CD1c-positive myeloid dendritic cell (primary cell): ENCODE measurements around the gene ARHGAP26.

Source experiments
- DNase-seq: peaks from one replicate; pipeline ENCODE4 v3.0.0-alpha.2; 2016; ENCODE audit errors: extremely low spot score

The ARHGAP26 gene

DNA sequence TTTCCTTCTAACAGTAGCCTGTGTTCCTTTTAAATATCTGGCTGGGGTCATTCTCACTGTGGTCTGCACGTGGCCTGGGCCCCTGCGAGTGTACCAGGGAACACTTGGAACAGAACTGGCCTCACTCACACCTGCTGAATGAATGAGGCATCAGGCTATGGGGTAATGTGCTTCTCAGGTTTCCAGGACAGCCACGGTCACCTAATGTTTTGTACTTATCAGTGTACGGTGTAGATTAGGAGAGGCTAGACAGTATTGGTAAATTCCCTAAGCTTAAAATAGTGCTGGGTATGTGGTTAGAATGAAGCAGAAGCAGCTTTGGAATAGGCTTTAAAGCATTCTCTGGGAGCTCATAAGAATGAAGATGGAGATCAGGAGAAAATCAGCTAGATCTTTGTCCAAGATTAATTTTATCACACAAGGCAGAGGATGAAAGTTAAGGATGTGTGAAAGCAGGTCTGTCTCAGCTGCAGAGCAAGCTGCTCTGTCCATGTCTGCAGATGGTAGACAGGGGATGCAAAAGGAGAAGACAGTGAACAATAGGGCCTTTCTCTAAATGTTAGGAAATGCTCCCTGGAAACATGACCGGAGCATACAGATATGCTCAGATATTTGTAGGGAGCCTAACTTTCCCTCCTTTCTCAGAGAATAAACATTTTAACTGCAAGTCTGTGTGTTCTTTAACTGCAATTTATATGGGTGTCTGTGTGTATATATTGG lies 365.8 kb downstream of the ARHGAP26 start:
- no peak for DNase-seq

GRCh38 chr5:143138839-143139238 lies 368.7 kb downstream of the ARHGAP26 start:
- no peak for DNase-seq

- no peak for DNase-seq
Observed at GRCh38 chr5:143139585-143139984, 369.4 kb downstream of the ARHGAP26 start.

- no peak for DNase-seq
Observed at GRCh38 chr5:143140492-143141203, 370.5 kb downstream of the ARHGAP26 start.

DNA sequence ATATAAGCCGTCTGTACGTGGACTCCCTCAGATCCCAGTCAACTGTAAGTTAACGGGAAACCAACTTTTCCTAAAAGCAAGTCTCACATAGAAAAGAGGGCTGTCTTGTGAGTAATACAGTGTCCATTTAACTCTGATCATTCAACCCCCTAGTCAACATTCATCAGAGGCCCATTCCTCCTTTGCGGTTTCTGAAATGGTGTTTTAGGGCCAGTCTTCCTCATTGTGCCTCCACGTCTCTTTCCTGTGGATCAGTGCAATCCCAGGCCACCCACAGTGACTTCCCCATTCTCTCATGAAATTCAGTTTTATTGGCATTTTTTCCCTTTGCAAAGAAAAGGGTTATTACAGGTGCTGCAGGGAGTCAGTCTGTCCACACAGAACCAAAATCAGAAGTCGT lies 371.5 kb downstream of the ARHGAP26 start:
- peak; percentile 71 for DNase-seq

GRCh38 chr5:143142596-143143435 lies 372.6 kb downstream of the ARHGAP26 start:
- no peak for DNase-seq

GRCh38 chr5:143143973-143144372 lies 373.8 kb downstream of the ARHGAP26 start:
- no peak for DNase-seq

GRCh38 chr5:143145243-143146160 lies 375.3 kb downstream of the ARHGAP26 start:
- DNase-seq, result peak; percentile 38

DNA sequence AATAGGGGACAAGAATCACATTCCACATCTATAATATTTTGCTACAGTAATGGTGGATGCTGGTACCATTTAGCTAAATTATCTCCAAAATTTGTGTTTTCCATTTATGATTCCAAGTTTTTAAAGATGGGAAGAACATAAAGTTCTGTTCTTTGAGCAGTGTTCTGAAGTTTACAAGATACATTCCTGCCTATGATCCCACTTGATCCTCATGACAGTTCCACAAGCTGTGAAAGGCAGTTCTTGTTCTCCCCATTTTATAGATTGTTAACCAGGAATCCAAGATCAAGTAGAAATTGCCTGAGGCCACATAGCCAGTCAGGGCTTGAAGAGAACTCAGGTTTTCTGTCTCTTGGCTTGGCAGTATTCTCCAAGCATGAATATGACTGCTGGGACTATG lies 376.0 kb downstream of the ARHGAP26 start:
- no peak for DNase-seq

DNA sequence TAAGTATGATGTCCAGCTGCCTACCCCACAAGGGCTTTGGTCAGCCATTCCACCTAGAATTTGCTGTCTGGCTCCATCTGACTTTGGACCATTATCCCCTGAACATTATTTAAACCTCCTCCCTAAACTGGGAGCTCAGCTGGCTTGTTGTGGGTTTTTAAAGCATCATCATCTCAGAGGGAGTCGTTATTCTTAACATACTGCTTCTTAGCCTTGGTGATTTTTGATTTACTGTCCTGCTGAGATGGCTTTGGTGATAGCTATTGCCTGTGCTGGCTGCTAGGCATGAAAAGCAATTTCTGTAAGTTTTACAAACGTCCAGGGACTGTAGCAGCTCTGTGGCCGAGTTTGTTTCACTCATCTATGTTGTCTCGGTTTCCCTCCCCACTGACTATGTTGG lies 377.2 kb downstream of the ARHGAP26 start:
- DNase-seq, result no peak

DNA sequence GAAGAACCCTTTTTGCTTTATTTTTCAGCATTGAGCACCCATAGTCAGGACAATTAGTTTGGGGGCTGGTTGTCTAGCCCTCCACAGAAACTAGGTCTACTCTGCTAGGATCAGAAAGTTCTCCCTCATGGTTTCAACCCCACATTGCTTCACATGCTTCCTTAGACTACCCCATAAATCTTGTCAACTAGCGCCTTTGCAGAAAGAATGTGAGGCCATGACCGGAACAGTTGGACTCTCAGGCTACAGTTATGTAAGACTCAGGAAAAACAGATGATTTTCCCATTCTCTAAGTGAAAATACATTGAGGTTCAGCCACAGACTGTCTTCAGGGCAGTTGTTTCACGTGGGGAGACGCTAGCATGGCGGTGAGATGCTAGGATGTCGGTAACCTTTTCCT lies 377.7 kb downstream of the ARHGAP26 start:
- no peak for DNase-seq

DNA sequence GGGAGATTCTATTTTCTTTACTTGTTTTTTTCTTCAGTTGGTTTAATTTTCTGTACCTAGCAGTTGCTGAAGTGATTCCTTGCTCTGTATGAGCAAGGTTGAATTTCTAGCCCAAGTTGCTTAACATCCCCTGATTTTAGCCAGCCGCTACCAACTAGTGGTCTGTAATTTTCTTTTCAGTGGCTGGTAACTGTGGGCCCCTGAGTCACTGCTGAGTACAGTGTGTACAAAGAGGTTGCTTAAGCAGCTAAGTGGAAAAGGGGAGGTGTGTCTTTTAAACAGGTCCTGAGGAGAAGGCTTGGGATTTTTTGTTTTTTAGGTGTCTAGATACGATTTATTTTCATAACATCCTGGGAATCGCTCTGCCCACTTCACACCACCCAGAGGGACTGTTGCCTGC lies 378.6 kb downstream of the ARHGAP26 start:
- DNase-seq, result no peak

DNA sequence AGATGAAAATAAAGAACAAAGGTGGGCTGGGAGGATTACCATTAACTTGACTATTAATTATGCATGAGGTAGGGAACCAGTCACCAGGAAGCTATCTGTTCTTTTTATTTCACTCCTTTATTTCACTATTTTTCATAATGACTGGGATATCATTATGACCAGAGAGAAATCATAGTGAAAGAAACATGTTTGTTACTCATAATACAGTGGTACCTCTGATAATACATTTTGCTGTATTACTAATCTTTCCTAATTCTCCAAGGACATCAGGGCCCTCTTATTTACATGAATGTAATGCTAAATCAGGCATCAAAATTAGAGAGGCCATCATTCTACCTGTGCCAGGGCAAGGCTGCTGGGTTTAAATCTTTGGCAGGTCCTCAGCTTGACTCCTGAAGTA lies 379.6 kb downstream of the ARHGAP26 start:
- no peak for DNase-seq

DNA sequence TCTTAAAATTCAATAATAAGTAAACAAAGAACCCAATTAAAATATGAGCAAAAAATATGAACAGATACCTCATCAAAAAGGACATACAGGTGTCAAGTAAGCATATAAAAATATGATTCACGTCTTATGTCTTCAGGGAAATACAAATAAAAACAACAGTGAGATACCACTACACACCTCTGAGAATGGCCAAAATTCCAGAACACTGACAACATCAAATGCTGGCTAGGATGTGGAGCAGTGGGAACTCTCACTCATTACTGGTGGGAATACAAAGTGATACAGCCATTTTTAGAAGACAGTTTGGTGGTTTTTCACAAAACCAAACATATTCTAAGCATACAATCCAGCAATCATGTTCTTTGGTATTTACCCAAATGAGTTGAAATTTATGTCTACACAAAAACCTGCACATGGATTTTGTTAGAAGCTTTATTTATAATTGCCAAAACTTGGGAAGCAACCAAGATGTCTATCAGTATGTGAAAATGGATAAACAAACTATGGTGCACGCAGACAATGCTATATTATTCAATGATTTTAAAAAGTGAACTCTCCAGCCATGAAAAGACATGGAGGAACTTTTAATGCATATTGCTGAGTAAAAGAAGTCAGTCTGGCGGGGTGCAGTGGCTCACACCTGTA lies 381.0 kb downstream of the ARHGAP26 start:
- DNase-seq, result no peak

DNA sequence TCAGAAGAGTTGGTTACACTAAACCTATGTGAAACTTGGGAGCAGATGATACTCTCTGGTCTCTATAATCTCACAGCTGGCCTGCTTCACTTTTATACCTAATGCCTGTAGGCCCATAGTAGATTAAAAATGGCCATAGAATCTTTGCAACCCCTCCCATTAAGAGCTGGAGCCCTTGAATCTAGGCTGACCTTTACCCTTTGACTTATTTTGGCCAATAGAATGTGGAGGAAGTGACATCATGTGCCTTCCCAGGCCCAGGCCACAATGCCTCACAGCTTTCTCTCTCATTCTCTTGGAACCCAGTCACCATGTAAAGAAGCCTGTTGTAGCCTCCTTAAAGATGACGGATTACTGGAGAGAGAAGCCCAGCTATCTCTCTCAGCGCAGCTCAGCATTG lies 382.3 kb downstream of the ARHGAP26 start:
- DNase-seq, result no peak

DNA sequence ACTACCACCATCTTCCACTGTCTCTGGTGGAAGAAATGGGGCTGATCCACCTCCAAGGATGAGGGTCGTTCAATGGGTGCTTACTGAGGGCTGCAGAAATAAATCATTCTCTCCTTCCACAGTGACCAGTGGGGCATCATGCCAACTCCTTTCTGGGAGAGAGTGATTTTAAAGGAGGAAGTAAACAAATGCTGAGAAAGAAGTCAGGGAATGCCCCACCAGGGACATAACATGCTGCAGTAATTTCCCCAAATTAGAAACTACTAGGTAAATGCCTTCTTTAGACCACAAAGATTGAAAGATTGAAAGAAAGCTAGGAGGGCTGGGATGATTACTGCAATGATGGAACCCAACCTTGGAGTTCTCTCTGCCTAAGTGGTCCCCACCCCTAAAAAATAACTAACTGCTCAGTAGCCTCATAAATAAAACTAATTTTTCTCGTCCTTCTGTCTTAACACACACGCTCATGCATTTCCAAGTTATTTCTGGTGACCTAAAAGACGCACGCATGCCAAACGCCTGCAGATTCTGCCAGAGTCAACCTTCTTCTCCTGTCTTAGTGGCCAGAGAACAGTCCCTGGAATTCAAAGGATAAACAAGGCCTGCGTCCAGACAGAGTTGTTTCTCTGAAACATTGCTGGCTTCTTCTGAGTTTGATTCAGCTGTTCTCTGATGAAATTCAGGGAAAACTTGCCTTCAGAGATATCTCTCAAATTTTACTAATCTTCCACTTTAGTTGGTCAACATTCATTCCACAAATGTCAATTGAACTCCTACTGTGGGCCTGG lies 383.3 kb downstream of the ARHGAP26 start:
- DNase-seq, result no peak

DNA sequence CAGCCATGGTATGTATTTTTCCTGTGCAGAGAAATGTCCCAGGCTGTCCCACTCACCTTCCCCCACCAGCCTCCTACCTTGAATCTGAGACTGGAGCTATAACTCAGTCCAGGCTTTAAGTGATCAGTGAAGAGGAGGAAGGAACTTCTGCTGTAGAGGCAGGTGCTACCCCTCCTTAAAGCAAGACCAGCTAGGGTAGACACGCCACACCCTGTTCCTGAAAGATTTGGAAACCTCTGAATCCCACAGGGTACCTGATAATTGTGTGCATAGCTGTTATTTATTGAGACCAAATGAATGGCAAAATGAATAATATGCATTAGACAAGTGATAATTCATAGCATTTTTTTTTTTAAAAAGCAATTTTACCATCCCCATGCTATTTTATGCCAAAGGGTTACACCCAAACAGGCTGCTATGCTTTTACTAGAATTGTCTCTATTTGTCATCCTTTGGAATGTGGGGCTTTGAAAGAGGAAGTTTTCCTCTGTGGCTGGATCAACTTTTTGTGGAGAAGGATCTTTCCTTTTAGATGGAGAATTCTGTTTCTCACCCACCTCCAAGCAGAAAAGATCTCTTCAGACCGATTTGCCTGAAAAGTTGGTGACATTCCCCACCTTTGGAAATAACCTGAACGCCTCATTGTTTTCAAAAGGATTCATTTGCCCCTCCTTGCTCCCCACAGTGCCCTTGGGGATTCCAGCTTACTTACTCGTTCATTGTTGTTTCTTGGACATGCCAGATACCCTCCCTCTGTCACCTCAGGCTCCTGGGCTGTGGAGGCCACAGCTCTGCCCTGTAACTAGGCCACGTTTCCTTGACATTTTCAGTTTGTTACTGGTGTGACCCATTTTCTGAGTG lies 384.6 kb downstream of the ARHGAP26 start:
- no peak for DNase-seq

- no peak for DNase-seq
Observed at GRCh38 chr5:143155455-143155854, 385.3 kb downstream of the ARHGAP26 start.

DNA sequence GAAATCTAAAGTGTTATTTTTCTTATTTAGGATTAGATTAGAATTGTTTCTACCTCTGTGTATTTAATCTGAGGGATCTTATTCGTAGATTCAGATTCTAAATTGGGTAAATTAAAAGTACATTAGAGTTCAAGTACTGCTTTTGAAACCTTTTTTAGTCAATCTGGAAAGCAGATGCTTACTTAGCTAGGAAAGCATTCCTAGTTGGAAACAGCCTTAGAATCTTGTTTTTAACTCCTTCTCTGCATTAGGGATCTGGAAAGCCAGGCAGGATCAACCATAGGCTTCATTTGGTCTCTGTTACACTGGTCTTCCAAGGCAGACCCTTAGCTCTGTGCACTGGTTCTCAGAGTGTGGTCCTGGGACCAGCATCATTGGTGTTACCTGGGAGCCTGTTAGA lies 385.9 kb downstream of the ARHGAP26 start:
- DNase-seq, result no peak
